ENCODE data around the gene NAT16.

GRCh38 chr7:101156866-101157589, 23.1 kb downstream of the NAT16 start:
- TF ChIP-seq EP300 (IDR thresholded peaks at IDR 0.05; ENCODE audit: borderline replicate concordance in 1 of 2, control insufficient read depth in 1 of 2, low read depth in 2 of 2, low read length in 2 of 2) (no peak), ZNF274 (IDR thresholded peaks at IDR 0.05; ENCODE audit: insufficient read depth, insufficient read length) (no peak)

All from GM12878 (cell line).